ENCODE data around the gene CCDC93. TPM values are rescaled to one million over a fixed set of nuclear protein-coding genes. Genes with fewer than 3 reads are reported as not detected.

Gene CCDC93
- total and polyA plus RNA-seq, 2 experiments from 2014 or later, result 12.8 to 15.9 TPM

DNA sequence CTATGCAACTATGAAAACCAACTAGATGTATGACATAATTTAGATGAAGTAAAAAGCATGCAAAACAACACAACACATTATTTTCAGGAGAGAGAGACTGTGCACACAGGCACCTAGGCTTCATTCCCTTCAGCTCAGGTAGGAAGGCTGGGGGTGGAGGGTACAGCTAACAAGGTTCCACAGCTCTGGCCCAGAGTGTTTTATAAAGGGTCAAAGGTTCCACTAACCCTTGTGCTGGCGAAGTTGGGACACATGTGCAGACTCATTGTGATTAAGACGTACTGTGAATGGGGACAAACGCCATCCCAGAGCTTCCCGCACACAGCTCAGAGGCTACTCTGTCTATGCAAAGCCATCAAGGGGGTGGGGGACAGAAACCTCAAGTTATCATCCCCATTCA is 19.1 kb downstream of the CCDC93 start:
- Histone ChIP-seq H3K27me3 (replicated peaks; ENCODE audit: insufficient read depth) (no peaks in the 10 kb centered on the region), H3K79me2 (ENCODE audit: insufficient read depth) (peaks cover 9% of the 10 kb centered on the region), H3K27ac (no peak overlapping the region), H3K4me3 (no peak overlapping the region), H3K36me3 (ENCODE audit: low read depth) (peaks cover 51% of the 10 kb centered on the region), H3F3A (ENCODE audit: insufficient read depth) (no peaks in the 10 kb centered on the region), H2AFZ (no peak overlapping the region), H3K9me2 (ENCODE audit: insufficient read depth) (no peaks in the 10 kb centered on the region), H3K4me2 (ENCODE audit: unreplicated experiment) (no peak overlapping the region), H3K4me1 (ENCODE audit: insufficient read depth) (no peaks in the 10 kb centered on the region), H3K9me3 (ENCODE audit: low read depth) (no peaks in the 10 kb centered on the region), H4K20me1 (ENCODE audit: insufficient read depth) (no peaks in the 10 kb centered on the region), H3K9ac (no peak overlapping the region)
- TF ChIP-seq EZH2phosphoT487 (IDR thresholded peaks at IDR 0.05; ENCODE audit: insufficient read depth, low read depth), result no peak
- no peak for TF ChIP-seq EZH2 (IDR thresholded peaks at IDR 0.05; ENCODE audit: insufficient read depth, poor library complexity, severe bottlenecking)
- DNase-seq, result no peak
- in situ Hi-C loops (cut with MboI), result no loop called here
- 65 to 72% methylated on average over 4 of the region's 4 CpGs for WGBS, 2 experiments (ENCODE audit: low coverage in 1 of 2, low lambda C conversion rate in 2 of 2, missing lambda C conversion rate in 2 of 2)

DNA sequence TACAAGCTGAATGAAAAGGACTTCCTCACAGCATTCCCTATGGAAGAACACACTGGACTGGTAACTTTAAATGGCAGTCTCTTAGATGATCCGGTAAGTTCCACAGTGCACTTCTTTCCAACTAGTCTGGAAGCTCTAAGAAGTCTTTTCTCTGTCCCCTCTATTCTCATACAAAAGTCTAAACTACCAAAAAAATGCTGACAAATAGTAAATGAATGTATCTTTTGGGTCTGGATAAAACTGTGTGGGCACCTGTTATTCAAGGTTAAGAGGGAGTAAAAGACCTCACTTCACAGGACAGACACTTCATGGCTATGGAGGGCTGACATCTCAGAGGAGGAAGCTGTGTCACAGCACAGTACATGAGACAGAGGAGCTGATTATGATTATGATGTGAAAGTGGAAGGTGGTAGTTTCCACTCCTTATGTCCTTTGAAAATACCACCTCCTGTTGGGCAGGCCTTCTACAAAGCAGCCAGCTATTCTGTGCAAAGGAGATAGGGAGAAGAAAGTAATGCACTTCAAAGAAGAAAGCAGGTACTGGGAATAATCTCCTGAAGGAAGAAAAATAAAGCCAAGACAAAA is 23.9 kb downstream of the CCDC93 start:
- no peaks in the 10 kb centered on the region for H3K9me3 ChIP-seq (ENCODE audit: low read depth)
- H3K4me3 ChIP-seq, result no peak overlapping the region
- no peaks in the 10 kb centered on the region for H3F3A ChIP-seq (ENCODE audit: insufficient read depth)
- no peaks in the 10 kb centered on the region for H4K20me1 ChIP-seq (ENCODE audit: insufficient read depth)
- H3K4me2 ChIP-seq (ENCODE audit: unreplicated experiment), result no peak overlapping the region
- H3K9ac ChIP-seq, result no peak overlapping the region
- H3K79me2 ChIP-seq (ENCODE audit: insufficient read depth), result peaks cover 6% of the 10 kb centered on the region; the same call in 1 of the 2 replicates
- in situ Hi-C loops (cut with MboI), result no loop called here
- no peak overlapping the region for H3K27ac ChIP-seq
- no peaks in the 10 kb centered on the region for H3K9me2 ChIP-seq (ENCODE audit: insufficient read depth)
- no peaks in the 10 kb centered on the region for H3K27me3 ChIP-seq (replicated peaks; ENCODE audit: insufficient read depth)
- no peak overlapping the region for H2AFZ ChIP-seq
- H3K4me1 ChIP-seq (ENCODE audit: insufficient read depth), result no peaks in the 10 kb centered on the region
- 100% methylated on average over 1 of the region's 1 CpG for WGBS, 2 experiments (ENCODE audit: low coverage in 1 of 2, low lambda C conversion rate in 2 of 2, missing lambda C conversion rate in 2 of 2)
- TF ChIP-seq EZH2 (IDR thresholded peaks at IDR 0.05; ENCODE audit: insufficient read depth, poor library complexity, severe bottlenecking), result no peak
- no peak for TF ChIP-seq EZH2phosphoT487 (IDR thresholded peaks at IDR 0.05; ENCODE audit: insufficient read depth, low read depth)
- H3K36me3 ChIP-seq (ENCODE audit: low read depth), result peaks cover 31% of the 10 kb centered on the region
- no peak for DNase-seq

DNA sequence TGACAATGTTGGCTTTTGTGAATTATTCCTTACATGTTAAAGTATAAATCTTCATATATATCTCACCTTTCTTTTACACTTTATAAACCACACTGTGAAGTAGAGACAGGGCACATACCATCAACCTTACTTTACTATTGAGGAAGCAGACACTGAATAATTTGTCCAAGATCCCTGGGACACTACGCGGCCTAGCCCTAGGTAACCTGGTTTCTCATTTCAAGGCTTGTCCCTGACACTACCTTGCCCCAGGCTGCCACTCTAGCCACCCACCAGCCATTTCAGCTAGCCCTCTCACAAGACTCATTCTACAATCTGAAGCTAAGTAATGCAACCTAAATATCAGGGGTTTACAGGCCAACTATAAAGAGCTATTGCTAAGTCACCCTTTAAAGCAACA is 26.7 kb downstream of the CCDC93 start:
- H3K27ac ChIP-seq, result no peak overlapping the region
- TF ChIP-seq EZH2 (IDR thresholded peaks at IDR 0.05; ENCODE audit: insufficient read depth, poor library complexity, severe bottlenecking) (no peak), EZH2phosphoT487 (IDR thresholded peaks at IDR 0.05; ENCODE audit: insufficient read depth, low read depth) (no peak)

DNA sequence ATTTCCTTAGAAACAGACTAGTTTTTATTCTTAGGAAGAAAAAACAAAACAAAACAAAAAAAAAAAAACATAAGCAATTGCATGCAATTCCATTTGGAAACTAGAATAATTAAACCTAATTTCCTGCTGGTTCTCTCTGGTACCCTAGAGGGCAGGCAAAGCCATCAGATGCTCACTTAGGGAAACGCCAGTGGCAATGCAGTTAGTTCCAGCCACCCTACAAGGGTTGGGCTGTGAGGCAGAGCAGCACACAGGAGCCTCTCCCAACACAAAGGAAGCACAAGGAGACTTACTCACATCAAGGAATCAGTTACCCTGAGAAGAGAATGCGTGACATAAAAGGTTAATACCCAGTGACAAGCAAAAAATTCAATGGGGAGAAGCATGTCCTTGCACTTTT is 28.8 kb downstream of the CCDC93 start:
- Histone ChIP-seq H2AFZ (no peak overlapping the region), H3K9ac (no peak overlapping the region), H3K27me3 (replicated peaks; ENCODE audit: insufficient read depth) (no peaks in the 10 kb centered on the region), H3K36me3 (ENCODE audit: low read depth) (peaks cover 10% of the 10 kb centered on the region; the same call in 1 of the 2 replicates), H3K4me3 (no peak overlapping the region), H4K20me1 (ENCODE audit: insufficient read depth) (no peaks in the 10 kb centered on the region), H3F3A (ENCODE audit: insufficient read depth) (peaks cover 25% of the 10 kb centered on the region), H3K4me1 (ENCODE audit: insufficient read depth) (peaks cover 36% of the 10 kb centered on the region), H3K79me2 (ENCODE audit: insufficient read depth) (peaks cover 6% of the 10 kb centered on the region), H3K9me2 (ENCODE audit: insufficient read depth) (no peaks in the 10 kb centered on the region), H3K27ac (peak overlapping the region; percentile 1; the same call in 1 of the 2 replicates), H3K4me2 (ENCODE audit: unreplicated experiment) (no peak overlapping the region), H3K9me3 (ENCODE audit: low read depth) (no peaks in the 10 kb centered on the region)
- no peak for TF ChIP-seq EZH2phosphoT487 (IDR thresholded peaks at IDR 0.05; ENCODE audit: insufficient read depth, low read depth)
- TF ChIP-seq EZH2 (IDR thresholded peaks at IDR 0.05; ENCODE audit: insufficient read depth, poor library complexity, severe bottlenecking), result no peak
- DNase-seq, result peak; percentile 35
- in situ Hi-C loops (cut with MboI), result no loop called here
- WGBS, 2 experiments (ENCODE audit: low coverage in 1 of 2, low lambda C conversion rate in 2 of 2, missing lambda C conversion rate in 2 of 2), result 51 to 57% methylated on average over 2 of the region's 2 CpGs

More for the DNA sequence above, 26.7 kb downstream of the CCDC93 start:
- Histone ChIP-seq H3K27me3 (replicated peaks; ENCODE audit: insufficient read depth) (no peaks in the 10 kb centered on the region), H3K4me2 (ENCODE audit: unreplicated experiment) (no peak overlapping the region), H3K4me3 (no peak overlapping the region), H2AFZ (no peak overlapping the region), H3K36me3 (ENCODE audit: low read depth) (peaks cover 14% of the 10 kb centered on the region; the same call in 1 of the 2 replicates), H3K79me2 (ENCODE audit: insufficient read depth) (peaks cover 6% of the 10 kb centered on the region), H3K4me1 (ENCODE audit: insufficient read depth) (peaks cover 18% of the 10 kb centered on the region), H4K20me1 (ENCODE audit: insufficient read depth) (no peaks in the 10 kb centered on the region), H3K9me2 (ENCODE audit: insufficient read depth) (no peaks in the 10 kb centered on the region), H3K9ac (no peak overlapping the region), H3K9me3 (ENCODE audit: low read depth) (no peaks in the 10 kb centered on the region), H3F3A (ENCODE audit: insufficient read depth) (peaks cover 11% of the 10 kb centered on the region)
- 95 to 98% methylated on average over 2 of the region's 2 CpGs for WGBS, 2 experiments (ENCODE audit: low coverage in 1 of 2, low lambda C conversion rate in 2 of 2, missing lambda C conversion rate in 2 of 2)
- no peak for DNase-seq
- in situ Hi-C loops (cut with MboI), result no loop called here
